Measurements from ENCODE around the gene TRIM36.

Gene TRIM36, protein sequence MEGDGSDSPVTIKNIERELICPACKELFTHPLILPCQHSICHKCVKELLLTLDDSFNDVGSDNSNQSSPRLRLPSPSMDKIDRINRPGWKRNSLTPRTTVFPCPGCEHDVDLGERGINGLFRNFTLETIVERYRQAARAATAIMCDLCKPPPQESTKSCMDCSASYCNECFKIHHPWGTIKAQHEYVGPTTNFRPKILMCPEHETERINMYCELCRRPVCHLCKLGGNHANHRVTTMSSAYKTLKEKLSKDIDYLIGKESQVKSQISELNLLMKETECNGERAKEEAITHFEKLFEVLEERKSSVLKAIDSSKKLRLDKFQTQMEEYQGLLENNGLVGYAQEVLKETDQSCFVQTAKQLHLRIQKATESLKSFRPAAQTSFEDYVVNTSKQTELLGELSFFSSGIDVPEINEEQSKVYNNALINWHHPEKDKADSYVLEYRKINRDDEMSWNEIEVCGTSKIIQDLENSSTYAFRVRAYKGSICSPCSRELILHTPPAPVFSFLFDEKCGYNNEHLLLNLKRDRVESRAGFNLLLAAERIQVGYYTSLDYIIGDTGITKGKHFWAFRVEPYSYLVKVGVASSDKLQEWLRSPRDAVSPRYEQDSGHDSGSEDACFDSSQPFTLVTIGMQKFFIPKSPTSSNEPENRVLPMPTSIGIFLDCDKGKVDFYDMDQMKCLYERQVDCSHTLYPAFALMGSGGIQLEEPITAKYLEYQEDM

DNA sequence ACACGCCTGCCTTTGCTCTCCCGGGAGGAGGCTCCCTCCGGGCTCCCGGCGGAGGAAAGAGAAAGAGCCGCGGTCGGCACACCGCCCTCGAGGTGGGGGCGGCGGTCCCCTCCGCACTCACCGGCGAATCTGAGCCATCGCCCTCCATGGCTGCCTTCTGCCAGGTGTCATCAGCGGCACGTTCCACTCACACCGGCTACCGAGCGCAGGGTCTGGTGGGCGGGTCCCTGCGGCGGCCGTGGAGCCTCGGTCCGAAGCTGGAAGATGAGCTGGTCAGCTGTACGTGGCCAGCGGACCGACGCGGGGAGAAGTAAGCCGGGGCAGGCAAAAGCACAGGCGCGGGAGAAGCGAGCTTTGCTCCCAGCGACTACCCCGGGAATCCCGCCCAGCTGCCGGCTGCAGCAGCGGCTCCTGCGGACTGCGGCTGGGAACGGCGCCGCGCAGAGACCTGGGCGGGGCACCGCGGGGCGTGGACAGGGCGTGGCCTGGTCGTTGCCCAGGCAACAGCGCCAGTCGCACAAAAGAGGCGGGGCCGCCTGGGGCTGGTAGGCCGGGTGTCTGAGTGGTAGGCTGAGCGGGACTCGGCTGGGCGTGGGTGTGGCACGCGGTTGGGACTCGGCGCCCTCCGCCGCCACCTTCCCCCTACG lies at the start of gene TRIM36:
Gene TRIM36 (minus strand): TSS at position 422 of the 647 bp plus-strand sequence. CDS start 274 bp downstream, at position 148.
- peak; percentile 90 for DNase-seq (ENCODE audit: low spot score)

GRCh38 chr5:115214541-115214940 lies 44.8 kb upstream of the TRIM36 start:
- DNase-seq (ENCODE audit: low spot score) = no peak

DNA sequence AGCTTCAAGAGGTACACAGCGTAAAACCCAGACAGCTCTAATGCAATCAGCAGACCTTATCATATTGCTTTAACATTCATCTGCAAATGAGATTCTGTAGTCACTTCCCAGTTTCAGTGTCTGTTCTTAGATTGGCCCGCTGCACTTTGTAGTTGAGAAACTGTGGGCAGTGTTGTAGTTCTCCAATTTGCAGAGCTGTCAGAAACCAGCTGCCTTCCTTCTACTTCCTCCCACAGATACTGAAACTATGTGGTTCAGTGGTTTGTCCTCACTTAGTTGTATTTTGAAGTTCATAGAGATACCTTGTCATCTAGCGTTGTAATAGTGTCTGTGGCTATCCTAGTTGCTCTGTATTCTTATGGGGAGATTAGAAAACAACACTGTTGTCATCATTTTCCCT lies 39.6 kb upstream of the TRIM36 start:
- peak; percentile 28 for DNase-seq (ENCODE audit: low spot score)

GRCh38 chr5:115202952-115203351 lies 33.2 kb upstream of the TRIM36 start:
- DNase-seq (ENCODE audit: low spot score) = no peak

DNA sequence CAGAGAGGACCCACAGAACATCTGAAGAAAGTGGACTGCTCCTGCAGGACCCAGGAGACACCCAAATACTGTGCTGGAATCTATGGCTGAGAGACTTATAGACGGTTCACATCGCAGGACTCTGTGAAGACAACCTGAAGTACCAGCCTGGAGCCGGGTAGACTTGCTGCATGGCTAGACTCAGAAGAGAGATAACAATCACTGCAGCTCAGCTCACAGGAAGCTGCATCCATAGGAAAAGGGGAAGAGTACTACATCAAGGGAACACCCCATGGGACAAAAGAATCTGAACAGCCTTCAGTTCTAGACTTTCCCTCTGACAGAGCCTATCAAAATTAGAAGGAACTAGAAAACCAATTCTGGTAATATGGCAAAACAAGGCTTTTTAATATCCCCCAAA lies 26.5 kb upstream of the TRIM36 start:
- DNase-seq (ENCODE audit: low spot score) = no peak

DNA sequence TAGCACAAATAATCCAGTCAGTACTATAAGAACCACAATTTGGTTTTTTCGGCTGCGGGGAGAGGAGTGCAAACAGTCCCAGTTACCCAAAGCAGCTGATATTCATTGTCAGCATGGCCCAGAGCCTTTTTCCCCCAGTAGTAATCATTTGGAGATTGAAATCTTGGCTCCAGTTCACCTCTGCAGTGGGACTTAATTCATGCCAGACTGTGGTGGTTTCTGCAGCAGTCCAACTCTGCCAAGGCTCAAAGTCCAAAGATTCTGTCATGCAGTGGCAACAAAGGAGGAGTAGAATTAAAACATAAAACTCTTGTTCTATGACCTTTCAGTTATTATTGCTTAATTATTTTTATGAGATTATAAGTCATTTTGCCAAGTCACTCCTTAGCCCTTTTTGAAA lies 25.0 kb upstream of the TRIM36 start:
- DNase-seq (ENCODE audit: low spot score) = no peak

- DNase-seq (ENCODE audit: low spot score) = no peak
Measured at GRCh38 chr5:115193295-115193694, 23.6 kb upstream of the TRIM36 start.

- DNase-seq (ENCODE audit: low spot score) = no peak
Measured at GRCh38 chr5:115192098-115192497, 22.4 kb upstream of the TRIM36 start.

DNA sequence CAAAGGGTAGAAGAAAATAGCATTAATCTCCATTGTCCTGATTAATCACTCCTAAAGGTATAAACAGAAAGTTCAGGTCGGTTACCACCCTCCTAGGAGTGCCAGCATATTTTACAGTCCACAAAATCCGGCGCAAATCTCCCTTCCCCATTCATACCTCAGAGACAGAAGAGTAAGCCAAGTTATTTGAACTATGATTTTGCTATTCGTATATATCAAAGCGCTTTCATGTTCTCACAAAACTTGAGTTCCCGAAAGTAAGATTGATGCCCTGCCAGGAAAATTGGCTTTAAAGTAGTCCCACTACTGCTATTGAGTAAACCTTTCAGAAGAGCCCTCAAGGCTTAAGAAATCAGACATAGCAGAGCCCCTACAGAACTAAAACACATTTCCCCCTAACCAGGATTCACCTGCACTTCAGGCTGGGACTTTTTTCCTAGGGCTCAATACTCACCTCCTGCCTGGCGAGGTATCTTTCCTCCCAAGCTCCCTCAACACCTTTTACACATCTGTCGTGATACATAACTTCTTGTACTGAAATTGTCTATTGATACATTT lies 21.8 kb upstream of the TRIM36 start:
- no peak for DNase-seq (ENCODE audit: low spot score)

DNA sequence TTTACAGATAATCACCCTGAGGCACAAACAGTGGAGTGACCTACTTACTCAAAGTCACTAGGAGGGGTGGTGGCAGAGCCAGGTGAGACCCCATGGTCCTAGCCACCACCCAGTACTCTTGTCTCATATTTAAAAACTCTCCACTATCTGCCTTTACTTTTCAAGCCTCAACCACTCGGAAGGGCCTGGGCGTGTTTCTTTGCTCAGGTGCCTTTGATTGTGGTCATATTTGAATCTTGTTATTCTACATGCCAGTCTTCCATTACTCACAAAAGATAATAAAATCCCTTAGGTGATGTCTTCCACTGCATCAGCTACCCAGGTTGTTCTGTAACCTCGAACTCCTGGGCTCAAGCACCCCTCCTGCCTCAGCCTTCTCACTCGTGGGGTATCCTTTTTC lies 20.7 kb upstream of the TRIM36 start:
- DNase-seq (ENCODE audit: low spot score) = no peak

GRCh38 chr5:115189866-115190265 lies 20.2 kb upstream of the TRIM36 start:
- DNase-seq (ENCODE audit: low spot score) = no peak

GRCh38 chr5:115186794-115187193 lies 17.1 kb upstream of the TRIM36 start:
- DNase-seq (ENCODE audit: low spot score) = no peak

- no peak for DNase-seq (ENCODE audit: low spot score)
Measured at GRCh38 chr5:115184770-115185169, 15.1 kb upstream of the TRIM36 start.

DNA sequence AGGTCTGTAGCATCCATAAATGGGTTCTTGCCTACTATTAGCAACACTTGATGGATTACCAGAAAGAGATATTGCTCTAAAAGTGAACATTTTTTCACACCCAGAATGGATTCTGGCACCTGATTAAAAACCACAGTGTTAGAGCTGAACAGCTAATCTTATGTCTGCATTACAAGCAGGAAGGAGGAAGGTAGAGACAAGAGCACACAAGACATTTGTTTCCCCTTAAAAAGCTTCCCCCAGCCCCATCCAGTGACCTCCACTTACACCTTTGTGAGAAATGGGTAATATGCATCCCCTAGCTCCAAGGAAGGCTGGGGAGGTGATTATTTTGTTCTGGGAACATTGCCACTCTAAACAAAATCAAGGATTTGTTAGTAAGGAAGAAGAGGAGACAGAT lies 12.0 kb upstream of the TRIM36 start:
- DNase-seq (ENCODE audit: low spot score) = no peak

GRCh38 chr5:115180165-115180709 lies 10.5 kb upstream of the TRIM36 start:
- no peak for DNase-seq (ENCODE audit: low spot score)

DNA sequence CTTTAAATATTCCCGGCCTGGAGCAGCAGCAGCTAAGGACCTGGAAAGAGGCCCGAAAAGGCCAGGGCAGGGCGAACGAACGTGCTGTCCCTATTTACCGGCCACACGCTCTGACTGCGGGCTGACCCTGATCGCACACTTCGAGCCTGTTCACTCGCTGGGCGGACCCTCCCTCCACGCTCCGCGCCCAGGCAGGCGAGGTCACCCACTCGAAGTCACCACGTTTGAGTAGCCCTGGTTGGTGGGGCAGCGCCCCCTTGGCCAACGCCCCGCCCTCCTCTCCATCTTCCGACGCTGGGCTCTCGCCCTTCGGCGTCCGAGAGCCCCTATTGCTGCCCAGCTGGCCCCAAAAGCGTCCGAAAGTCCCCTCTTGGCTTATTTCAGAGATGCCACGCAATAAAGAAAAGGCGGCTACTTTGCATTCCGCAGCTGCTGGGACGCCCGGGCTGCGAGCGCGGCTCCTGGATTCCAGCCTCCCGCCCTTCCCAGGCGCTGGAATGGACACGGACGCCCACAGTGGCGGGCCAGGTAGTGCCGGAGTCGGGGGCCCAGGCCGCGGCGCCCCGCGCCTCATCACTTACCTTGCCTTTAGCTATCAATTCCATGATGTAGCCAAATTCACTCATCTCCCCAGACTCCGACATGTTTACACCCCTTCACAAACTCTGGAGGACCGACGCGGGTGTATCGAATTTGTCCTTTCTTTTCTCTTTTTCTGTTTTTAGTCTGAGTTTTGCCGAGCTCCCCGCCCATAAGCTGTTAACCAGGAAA lies 9.9 kb upstream of the TRIM36 start:
- DNase-seq (ENCODE audit: low spot score) = no peak

- no peak for DNase-seq (ENCODE audit: low spot score)
Measured at GRCh38 chr5:115179030-115179393, 9.3 kb upstream of the TRIM36 start.

DNA sequence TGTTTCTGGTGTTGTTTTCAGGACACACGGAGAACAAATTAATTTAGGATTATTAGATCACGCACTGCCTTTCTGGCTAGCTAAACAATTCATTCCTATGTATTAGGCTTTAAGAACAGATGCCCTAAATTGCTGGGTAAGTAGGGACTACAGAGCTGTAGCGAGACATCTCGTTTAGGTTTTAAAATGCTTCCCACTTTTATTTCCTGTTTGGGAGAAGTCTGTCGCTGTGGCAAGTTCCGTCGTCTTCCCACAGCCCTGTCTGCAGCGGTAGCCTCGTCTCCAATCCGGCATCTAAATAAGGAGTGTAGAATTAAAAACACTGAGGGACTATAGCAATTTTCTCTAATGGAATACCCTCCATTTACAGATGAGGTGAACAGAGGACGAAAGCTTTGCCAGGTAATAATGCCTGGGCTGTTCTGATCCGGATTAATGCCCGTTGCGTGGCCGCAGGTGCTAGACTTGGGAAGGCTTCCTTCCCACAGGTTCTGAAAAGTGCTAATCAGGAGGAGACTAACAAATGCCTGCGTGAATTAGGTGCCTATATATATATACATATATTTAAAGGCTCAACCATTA lies 1.3 kb upstream of the TRIM36 start:
- DNase-seq (ENCODE audit: low spot score) = no peak

DNA sequence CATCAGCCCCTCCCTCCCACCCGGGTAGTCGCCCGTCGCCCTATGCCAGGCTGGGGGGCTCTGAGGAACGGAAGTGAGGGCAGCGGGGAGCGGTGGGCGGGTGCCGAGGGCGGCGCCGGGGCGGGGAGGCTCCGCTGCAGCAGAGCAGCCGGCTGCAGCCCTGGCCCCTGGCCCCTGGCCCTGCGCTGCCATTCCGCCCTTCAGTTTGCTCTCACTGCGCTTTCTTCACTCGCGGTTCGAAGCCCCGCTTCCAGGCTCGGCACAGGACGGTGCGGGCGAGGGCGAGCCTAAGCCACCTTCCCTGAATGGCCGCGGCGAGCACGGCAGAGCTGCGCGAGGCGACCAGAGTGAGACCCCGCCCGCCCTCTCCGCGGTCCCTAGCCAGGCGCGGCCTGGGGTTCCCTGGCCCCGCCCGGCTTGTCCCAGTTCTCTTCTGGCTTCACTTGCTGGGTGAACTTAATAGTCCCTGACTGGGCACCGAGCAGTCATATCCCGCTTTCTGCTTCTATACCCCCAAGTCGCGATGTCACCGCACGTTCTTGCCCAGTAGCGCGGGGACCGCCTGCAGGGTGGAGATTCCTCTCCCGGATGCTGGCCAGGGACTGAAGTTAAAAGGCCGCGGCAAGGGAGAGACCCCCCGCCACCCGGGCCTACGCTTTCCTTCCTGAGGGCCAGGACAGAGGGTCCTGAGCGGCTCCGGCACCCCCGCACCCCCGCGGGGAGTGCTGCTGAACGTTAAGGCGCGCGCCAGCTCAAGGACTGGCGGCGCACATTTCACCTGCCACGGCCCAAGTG lies 623 bp upstream of the TRIM36 start:
- DNase-seq (ENCODE audit: low spot score) = no peak

DNA sequence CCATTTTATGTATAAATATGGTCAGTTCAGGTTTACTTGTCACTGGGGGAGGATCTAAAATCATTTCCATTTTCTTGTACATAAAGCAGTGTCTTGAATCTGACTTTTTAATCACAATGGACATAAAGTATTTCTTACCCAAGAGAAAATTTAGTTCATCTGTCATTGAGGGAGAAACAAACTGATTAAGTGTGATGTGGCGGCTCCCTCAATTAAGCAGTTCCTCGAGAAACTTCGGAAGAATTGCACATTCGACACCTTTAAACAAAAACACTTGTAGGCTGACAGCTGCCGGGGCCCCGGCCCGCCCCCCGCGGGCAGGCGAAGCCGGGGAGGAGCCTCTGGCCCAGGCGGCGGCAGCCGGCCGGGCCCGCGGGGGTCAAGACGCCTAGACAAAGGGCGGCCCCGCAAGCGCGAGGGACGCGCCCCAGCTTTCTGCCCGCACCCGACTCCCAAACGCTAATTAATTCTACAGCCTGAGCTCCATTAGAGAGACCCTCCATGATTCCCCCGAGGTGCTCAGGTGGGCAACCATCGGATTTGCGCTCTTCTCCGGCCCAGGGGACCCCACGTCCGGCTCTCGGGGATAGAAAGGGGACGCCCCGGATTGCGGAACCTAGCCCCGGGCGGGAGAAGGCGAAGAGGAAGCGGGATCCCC lies 750 bp downstream of the TRIM36 start:
- no peak for DNase-seq (ENCODE audit: low spot score)
